ENCODE data around the gene ARRDC2.

DNA sequence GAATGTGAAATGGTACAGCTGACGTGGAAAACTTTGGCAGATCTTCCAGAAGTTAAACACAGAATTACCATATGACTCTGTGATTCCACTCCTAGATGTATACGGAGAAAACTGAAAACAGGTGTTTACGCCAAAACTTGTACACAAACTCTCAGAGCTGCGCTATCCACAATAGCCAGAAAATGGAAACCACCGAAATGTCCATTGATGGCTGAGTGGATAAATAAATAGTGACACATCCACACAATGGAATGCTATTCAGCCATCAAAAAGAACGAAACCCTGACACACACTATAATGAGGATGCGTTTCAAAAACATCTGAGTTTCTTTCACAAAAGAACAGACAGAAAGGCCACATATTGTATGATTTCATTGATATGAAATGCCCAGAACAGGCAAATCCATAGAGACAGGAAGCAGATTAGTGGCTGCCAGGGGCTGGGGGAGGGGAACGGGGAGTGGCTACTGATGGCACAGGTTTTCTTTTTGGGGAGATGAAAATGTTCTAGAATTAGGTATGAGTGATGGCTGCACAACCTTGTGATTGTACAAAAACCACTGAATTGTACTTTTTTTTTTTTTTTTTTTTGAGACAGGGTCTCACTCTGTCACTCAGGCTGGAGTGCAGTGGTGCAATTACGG is 45.7 kb downstream of the ARRDC2 start:
- TF ChIP-seq CTCF (IDR thresholded peaks at IDR 0.05) = no peak
- no peak for TF ChIP-seq POLR2A (IDR thresholded peaks at IDR 0.05)
- no peak for TF ChIP-seq EP300 (IDR thresholded peaks at IDR 0.05)

Data from tibial nerve (tissue), 4 donors.